Pancreas (tissue), 10 donors: ENCODE results near the gene ZBP1. TPM values are rescaled to one million over a fixed set of nuclear protein-coding genes. Genes with fewer than 3 reads are reported as not detected.

ENCODE experiments used
- ATAC-seq, 4 donors: fragments of 200-7000 bp; cut with Tn5 transposase; one replicate each; pipeline versions ENCODE4 v1.8.0 to v1.9.1; 2020; ENCODE audit warnings: mild to moderate bottlenecking in 4 of 4, moderate library complexity in 4 of 4
- DNase-seq, 6 donors: peaks; one replicate each; pipeline ENCODE4 v3.0.0-alpha.2; 2020
- FAIRE-seq: peaks from 2 replicates; lab custom pipeline; 2012; peaks lifted over from hg19 to GRCh38; lab: Jason Lieb, UNC
- H3K27ac ChIP-seq, 4 donors: fragments of 200-600 bp; sonication (generic); 1 replicate in 3 of 4; 2 replicates in 1 of 4; pipeline versions ENCODE4 v1.5.0 to v1.8.0; 2020
- H3K27me3 ChIP-seq, 4 donors: fragments of 200-600 bp; one replicate each; pipeline ENCODE4 v1.8.0; 2021
- H3K36me3 ChIP-seq, 3 donors: fragments of 200-600 bp; sonication (generic) in 1 of 3; one replicate each; pipeline versions ENCODE4 v1.5.0 to v1.8.0; 2020 to 2021
- H3K4me1 ChIP-seq, 3 donors: fragments of 200-600 bp; one replicate each; pipeline ENCODE4 v1.8.0; 2021
- H3K4me3 ChIP-seq, 4 donors: fragments of 200-600 bp; sonication (generic) in 2 of 4; one replicate each; pipeline versions ENCODE4 v1.5.0 to v1.8.0; 2020 to 2021
- H3K9me3 ChIP-seq, 4 donors: fragments of 200-600 bp; one replicate each; pipeline ENCODE4 v1.8.0; 2021
- WGBS, 2 donors: extraction: QIAGEN DNeasy Blood & Tissue Kit; methylation state at CpG; one replicate each; pipeline ENCODE4 v1.1.7; 2013; 5-methylcytosine and 5-hydroxymethylcytosine counted together
- intact Hi-C, 3 donors: fragments of 100-400 bp; cut with DNase I; formaldehyde crosslinking; loops; one replicate each; pipeline versions ENCODE4 v1.11.1 to v1.14.2; 2022
- polyA plus RNA-seq, 2 donors: library from polyadenylated mRNA; stranded (reverse); fragments of 200-250 nt; gene quantifications; one replicate each; pipeline ENCODE4 v1.2.3, GENCODE V29; 2013
- total RNA-seq, 6 donors: library from RNA; stranded (reverse); fragmentation: NEBNext Ultra II Directional in 4 of 6; extraction: Animal tissue kit (Norgen Biotek cat#: 25700) in 4 of 6; gene quantifications; one replicate each; pipeline versions ENCODE4 v1.2.1 to v1.2.4, GENCODE V29; 2021 to 2023
- TF ChIP-seq, protein P1 (sequence below), 4 donors: fragments of 200-600 bp; sonication (generic) in 3 of 4; IDR thresholded peaks; one replicate each; pipeline versions ENCODE4 v1.5.0 to v1.8.0; 2021; ENCODE audit warnings: antibody characterized with exemption in 4 of 4
- donor health status: healthy with polysubstance abuse.
- donor health status: DM: no; HTN: no; CAD: no; lungs with moderate emphysema.
- donor health status: DM: no; HTN: no; CAD: no.
- donor health status: control.
- donor health status: control.
- donor health status: Bipolar disorder and iron deficiency.
- donor health status: DM: yes; HTN: yes; CAD: no.
- donor health status: DM: no; HTN: no; CAD: no.
- donor health status: DM: no; HTN: no; CAD: no.
- donor health status: DM: yes; HTN: yes; CAD: no.

Gene ZBP1
- total and polyA plus RNA-seq, 8 donors, result 0.09 to 0.90 (median 0.17) TPM; not detected in 3

DNA sequence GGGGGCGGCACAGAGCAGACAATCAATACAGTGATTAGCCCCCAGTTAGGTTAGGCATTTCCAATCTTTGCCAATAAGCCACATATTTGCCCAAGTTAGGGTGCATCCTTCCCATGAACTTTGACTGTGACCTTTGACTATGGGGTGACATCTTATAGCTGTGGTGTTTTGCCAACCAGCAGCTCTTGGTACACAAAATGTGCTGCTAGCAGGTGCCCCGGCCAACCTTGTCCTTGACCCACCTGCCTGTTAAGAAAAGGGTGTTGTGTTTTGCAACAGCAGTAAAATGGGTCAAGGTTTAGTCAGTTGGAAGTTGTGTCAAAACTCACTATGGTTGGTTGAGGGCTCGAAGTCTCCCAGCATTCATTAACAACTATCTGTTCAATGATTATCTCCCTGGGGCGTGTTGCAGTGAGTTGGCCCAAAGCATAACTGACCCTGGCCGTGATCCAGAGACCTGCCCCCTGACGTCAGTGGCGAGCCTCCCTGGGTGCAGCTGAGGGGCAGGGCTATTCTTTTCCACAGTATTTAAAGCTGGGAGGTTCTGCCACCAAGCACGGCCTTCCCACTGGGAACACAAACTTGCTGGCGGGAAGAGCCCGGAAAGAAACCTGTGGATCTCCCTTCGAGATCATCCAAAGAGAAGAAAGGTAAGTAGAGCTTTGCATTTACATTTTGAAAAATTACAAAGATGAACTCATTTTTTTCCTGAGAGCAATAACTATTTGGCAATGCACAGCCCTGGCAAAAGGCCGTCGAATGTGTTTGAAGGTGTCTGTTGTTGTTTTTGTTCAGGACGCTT is 59.5 kb downstream of the ZBP1 start, which contains the start of gene PCK1:
TSS of gene PCK1 (plus strand) at position 557 of the 802 bp plus-strand sequence. CDS start 302 bp downstream, outside the sequence.
- 22 to 26% methylated on average over 14 of the region's 14 CpGs for WGBS, 2 donors
- DNase-seq (peak; percentile 60 to 88 (median 80)), FAIRE-seq (peak; percentile 47), ATAC-seq (peak; percentile 89 to 96 (median 92))
- intact Hi-C loops, result no loop called here
- Histone ChIP-seq H3K4me3 (no peak within 1 kb of the TSS), H3K27me3 (no peaks in the 10 kb centered on the region), H3K36me3 (no peaks in the 10 kb centered on the region), H3K27ac (no peak within 1 kb of the TSS), H3K4me1 (peaks cover 7 to 14% (median 9%) of the 10 kb centered on the region in 3 donors), H3K9me3 (no peaks in the 10 kb centered on the region)
- TF ChIP-seq, protein P1, sequence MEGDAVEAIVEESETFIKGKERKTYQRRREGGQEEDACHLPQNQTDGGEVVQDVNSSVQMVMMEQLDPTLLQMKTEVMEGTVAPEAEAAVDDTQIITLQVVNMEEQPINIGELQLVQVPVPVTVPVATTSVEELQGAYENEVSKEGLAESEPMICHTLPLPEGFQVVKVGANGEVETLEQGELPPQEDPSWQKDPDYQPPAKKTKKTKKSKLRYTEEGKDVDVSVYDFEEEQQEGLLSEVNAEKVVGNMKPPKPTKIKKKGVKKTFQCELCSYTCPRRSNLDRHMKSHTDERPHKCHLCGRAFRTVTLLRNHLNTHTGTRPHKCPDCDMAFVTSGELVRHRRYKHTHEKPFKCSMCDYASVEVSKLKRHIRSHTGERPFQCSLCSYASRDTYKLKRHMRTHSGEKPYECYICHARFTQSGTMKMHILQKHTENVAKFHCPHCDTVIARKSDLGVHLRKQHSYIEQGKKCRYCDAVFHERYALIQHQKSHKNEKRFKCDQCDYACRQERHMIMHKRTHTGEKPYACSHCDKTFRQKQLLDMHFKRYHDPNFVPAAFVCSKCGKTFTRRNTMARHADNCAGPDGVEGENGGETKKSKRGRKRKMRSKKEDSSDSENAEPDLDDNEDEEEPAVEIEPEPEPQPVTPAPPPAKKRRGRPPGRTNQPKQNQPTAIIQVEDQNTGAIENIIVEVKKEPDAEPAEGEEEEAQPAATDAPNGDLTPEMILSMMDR (IDR thresholded peaks at IDR 0.05), result no peak

DNA sequence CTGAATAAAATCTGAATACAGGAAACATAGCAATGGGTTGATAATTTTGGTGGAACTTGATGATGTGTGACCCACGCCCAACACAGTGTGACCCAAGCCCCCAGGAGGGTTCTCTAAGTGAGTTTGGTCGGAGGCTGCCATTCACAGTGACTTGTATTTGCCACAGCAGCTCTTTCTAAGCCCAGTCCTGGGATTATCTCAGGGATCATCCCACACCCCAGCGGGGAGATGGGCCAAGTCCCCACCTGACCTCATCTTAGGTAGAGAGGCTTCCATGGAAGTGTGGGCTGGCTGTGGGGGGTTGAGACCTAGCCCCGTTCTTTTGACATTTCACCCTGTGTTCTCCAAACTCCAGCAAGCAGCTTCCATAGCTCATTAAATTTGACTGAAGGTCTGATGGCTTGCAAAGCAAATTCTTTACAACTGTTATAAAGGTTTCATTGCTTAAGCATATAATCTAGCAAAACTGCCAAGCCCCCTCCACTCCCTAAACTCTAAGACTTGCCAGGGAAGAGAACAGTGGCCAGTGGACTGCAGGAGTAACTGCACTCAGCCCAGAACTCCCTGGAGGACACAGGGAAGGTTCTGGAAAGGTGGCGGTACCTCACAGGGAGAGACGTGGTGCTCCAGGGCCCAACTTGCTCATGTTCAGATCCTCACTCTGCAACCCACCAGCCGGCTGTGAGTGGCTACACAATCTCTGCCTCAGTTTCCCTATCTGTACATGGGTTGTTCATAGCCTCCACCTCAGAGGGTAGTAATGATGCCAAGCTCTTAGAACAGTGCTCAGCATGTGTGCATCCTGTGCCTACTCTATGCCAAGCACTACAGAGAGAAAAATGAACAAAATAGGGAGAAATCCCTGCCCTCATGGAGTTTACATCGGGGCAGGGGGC is 60.3 kb downstream of the ZBP1 start:
- ATAC-seq (peak in 1 of 4 donors; percentile 26), FAIRE-seq (no peak), DNase-seq (no peak)
- TF ChIP-seq, protein P1 (IDR thresholded peaks at IDR 0.05), result no peak
- H3K27ac ChIP-seq, result no peak overlapping the region
- no peaks in the 10 kb centered on the region for H3K9me3 ChIP-seq
- intact Hi-C loops, result no loop called here
- H3K4me3 ChIP-seq, result no peak overlapping the region
- H3K27me3 ChIP-seq, result no peaks in the 10 kb centered on the region
- H3K4me1 ChIP-seq, result peaks cover 7 to 14% (median 9%) of the 10 kb centered on the region in 3 donors
- 71 to 78% methylated on average over 8 of the region's 8 CpGs for WGBS, 2 donors
- no peaks in the 10 kb centered on the region for H3K36me3 ChIP-seq

DNA sequence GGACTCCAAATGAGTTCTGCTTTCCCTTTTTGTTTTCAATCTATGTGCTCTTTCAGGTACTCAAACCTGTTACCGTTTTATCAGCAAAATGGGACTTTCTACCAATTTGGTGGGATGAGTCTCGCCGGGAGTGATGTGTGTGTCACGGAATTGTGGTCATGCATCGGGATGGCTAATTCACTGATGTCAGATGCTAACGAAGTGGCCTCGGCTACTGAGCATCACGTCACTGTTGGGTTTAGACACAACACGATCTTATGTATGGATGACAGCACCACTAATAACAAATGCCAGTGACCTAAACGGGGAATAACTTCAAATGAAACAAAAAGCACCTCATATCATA is 61.0 kb downstream of the ZBP1 start:
- DNase-seq, result no peak
- H3K36me3 ChIP-seq, result no peaks in the 10 kb centered on the region
- no peak overlapping the region for H3K4me3 ChIP-seq
- FAIRE-seq, result no peak
- H3K27me3 ChIP-seq, result no peaks in the 10 kb centered on the region
- WGBS, 2 donors, result 72 to 82% methylated on average over 10 of the region's 10 CpGs
- peaks cover 7 to 14% (median 9%) of the 10 kb centered on the region in 3 donors for H3K4me1 ChIP-seq
- no peak overlapping the region for H3K27ac ChIP-seq
- TF ChIP-seq, protein P1 (IDR thresholded peaks at IDR 0.05), result no peak
- intact Hi-C loops, result no loop called here
- H3K9me3 ChIP-seq, result no peaks in the 10 kb centered on the region
- ATAC-seq, result no peak

DNA sequence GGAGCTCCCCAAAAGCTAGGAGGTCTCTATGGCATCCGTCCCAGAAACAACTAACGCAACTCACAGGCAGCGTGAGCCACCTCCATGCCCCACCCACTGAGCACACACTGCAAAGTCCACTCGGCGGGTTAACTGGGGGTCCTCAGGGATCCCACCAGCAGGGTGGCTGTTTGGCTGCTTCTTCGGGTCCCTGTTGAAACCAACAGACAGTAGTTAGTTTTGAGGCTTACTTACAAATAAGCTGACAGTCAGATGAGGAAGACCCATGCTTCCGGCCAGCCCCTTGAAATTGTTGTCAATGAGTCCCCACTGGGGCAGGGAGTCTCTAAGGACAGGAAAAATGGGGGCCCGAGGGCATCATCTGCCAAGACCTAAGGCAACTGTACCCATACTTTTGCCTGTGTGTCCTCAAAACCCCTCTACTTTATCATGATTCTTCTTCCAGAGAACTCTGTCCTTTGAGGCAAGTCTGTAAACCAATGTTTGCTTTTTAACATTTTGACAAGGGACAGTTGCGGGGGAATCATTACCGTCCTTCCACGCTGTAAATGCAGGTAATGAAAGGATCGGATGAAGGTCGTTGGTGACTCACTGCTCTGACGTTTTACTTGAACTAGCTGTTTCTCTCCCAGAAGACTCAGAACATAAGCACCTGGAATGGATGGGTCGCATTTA is 61.5 kb downstream of the ZBP1 start:
- DNase-seq (no peak), ATAC-seq (no peak), FAIRE-seq (no peak)
- Histone ChIP-seq H3K27ac (no peak overlapping the region), H3K4me1 (peaks cover 7 to 14% (median 9%) of the 10 kb centered on the region in 3 donors), H3K4me3 (no peak overlapping the region), H3K27me3 (no peaks in the 10 kb centered on the region), H3K9me3 (no peaks in the 10 kb centered on the region), H3K36me3 (no peaks in the 10 kb centered on the region)
- intact Hi-C loops, result no loop called here
- WGBS, 2 donors, result 36 to 42% methylated on average over 15 of the region's 15 CpGs
- TF ChIP-seq, protein P1 (IDR thresholded peaks at IDR 0.05), result no peak
